HepG2 (cell line): Measurements from ENCODE around the gene AIP. TPM values are rescaled to one million over a fixed set of nuclear protein-coding genes. Genes with fewer than 3 reads are reported as not detected.

ENCODE experiments used
- ETS1 ChIP-seq: sonication (generic); formaldehyde crosslinking; IDR thresholded peaks from 2 replicates; pipeline ENCODE4 v1.4.0; 2020; ENCODE audit warnings: missing genetic modification reagents
- ETV5 ChIP-seq: IDR thresholded peaks from 2 replicates; pipeline ENCODE4 v1.6.1; 2018; ENCODE audit warnings: missing biosample characterization, missing genetic modification reagents, inconsistent platforms, borderline replicate concordance
- FIP1L1 ChIP-seq: fragments of 200-400 bp; formaldehyde crosslinking; IDR thresholded peaks from 2 replicates; pipeline ENCODE4 v1.6.1; 2018; ENCODE audit warnings: low read depth, mild to moderate bottlenecking, low read length, moderate library complexity, borderline replicate concordance; ENCODE audit not compliant: insufficient read depth
- FOXK2 ChIP-seq: fragments of 450-650 bp; IDR thresholded peaks from 2 replicates; pipeline ENCODE4 v1.6.1; 2016
- HBP1 ChIP-seq: IDR thresholded peaks from 2 replicates; pipeline ENCODE4 v1.6.1; 2016; ENCODE audit warnings: low read depth, control low read depth
- HMG20B ChIP-seq: conservative IDR thresholded peaks from 2 replicates; pipeline ENCODE4 v1.6.1; 2016; ENCODE audit warnings: missing genetic modification reagents, missing compliant biosample characterization
- KDM5A ChIP-seq: fragments of 200-600 bp; sonication (generic); IDR thresholded peaks from 2 replicates; pipeline ENCODE4 v1.7.0; 2018; ENCODE audit warnings: antibody characterized with exemption, mild to moderate bottlenecking, low read length, borderline replicate concordance
- KLF11 ChIP-seq: IDR thresholded peaks from 2 replicates; pipeline ENCODE4 v1.6.1; 2016; ENCODE audit warnings: missing compliant biosample characterization
- MIER2 ChIP-seq: IDR thresholded peaks from 2 replicates; pipeline ENCODE4 v1.6.1; 2016; ENCODE audit warnings: missing biosample characterization, missing genetic modification reagents
- MTA3 ChIP-seq: sonication (generic); formaldehyde crosslinking; IDR thresholded peaks from 2 replicates; pipeline ENCODE4 v1.4.0; 2020; ENCODE audit warnings: missing genetic modification reagents
- SOX6 ChIP-seq, 2 experiments: fragments of 450-650 bp in 1 of 2; sonication (generic) in 1 of 2; formaldehyde crosslinking in 1 of 2; IDR thresholded peaks; 2 replicates each; pipeline versions ENCODE4 v1.4.0 to v1.6.1; 2017 to 2020; ENCODE audit warnings: antibody characterized with exemption in 1 of 2, mild to moderate bottlenecking in 1 of 2, missing genetic modification reagents in 1 of 2
- TBL1XR1 ChIP-seq: fragments of 150-350 bp; IDR thresholded peaks from 2 replicates; pipeline ENCODE4 v1.6.1; 2014; ENCODE audit warnings: borderline replicate concordance, low read length; ENCODE audit not compliant: partially characterized antibody
- TFDP2 ChIP-seq: sonication (generic); formaldehyde crosslinking; IDR thresholded peaks from 2 replicates; pipeline ENCODE4 v1.4.0; 2020; ENCODE audit warnings: missing genetic modification reagents
- ZFAT ChIP-seq: sonication (generic); formaldehyde crosslinking; conservative IDR thresholded peaks from 2 replicates; pipeline ENCODE4 v1.8.1; 2023; ENCODE audit warnings: missing genetic modification reagents, inconsistent platforms
- ZFY ChIP-seq: sonication (generic); formaldehyde crosslinking; IDR thresholded peaks from 2 replicates; pipeline ENCODE4 v1.4.0; 2020; ENCODE audit warnings: missing genetic modification reagents
- ZNF33A ChIP-seq: sonication (generic); formaldehyde crosslinking; IDR thresholded peaks from 2 replicates; pipeline ENCODE4 v1.5.1; 2020; ENCODE audit warnings: missing genetic modification reagents, mild to moderate bottlenecking, moderate library complexity, borderline replicate concordance
- ZNF460 ChIP-seq: sonication (generic); formaldehyde crosslinking; IDR thresholded peaks from 2 replicates; pipeline ENCODE4 v1.5.1; 2020; ENCODE audit warnings: missing genetic modification reagents, mild to moderate bottlenecking, borderline replicate concordance
- ZNF614 ChIP-seq: IDR thresholded peaks from 2 replicates; pipeline ENCODE4 v1.6.1; 2018; ENCODE audit warnings: missing biosample characterization, missing genetic modification reagents, inconsistent platforms, borderline replicate concordance
- ZNF616 ChIP-seq: sonication (generic); formaldehyde crosslinking; IDR thresholded peaks from 2 replicates; pipeline ENCODE4 v1.5.0; 2020; ENCODE audit warnings: low read depth, mild to moderate bottlenecking, missing genetic modification reagents
- ZNF724P ChIP-seq: sonication (generic); formaldehyde crosslinking; IDR thresholded peaks from 2 replicates; pipeline ENCODE4 v1.8.0; 2022; ENCODE audit warnings: missing genetic modification reagents, borderline replicate concordance
- ZNF737 ChIP-seq: sonication (generic); formaldehyde crosslinking; IDR thresholded peaks from 2 replicates; pipeline ENCODE4 v1.5.0; 2020; ENCODE audit warnings: missing genetic modification reagents, mild to moderate bottlenecking, borderline replicate concordance
- ZNF790 ChIP-seq: sonication (generic); formaldehyde crosslinking; IDR thresholded peaks from 2 replicates; pipeline ENCODE4 v1.8.0; 2022; ENCODE audit warnings: missing genetic modification reagents, mild to moderate bottlenecking, borderline replicate concordance
- ZNF841 ChIP-seq: sonication (generic); formaldehyde crosslinking; IDR thresholded peaks from 2 replicates; pipeline ENCODE4 v1.8.1; 2023; ENCODE audit warnings: missing genetic modification reagents, borderline replicate concordance
- ZSCAN20 ChIP-seq: sonication (generic); formaldehyde crosslinking; IDR thresholded peaks from 2 replicates; pipeline ENCODE4 v1.4.0; 2020; ENCODE audit warnings: missing genetic modification reagents, mild to moderate bottlenecking, borderline replicate concordance
- polyA plus RNA-seq, 8 experiments: library from polyadenylated mRNA; depleted of rRNA in 3 of 8; stranded (reverse) in 7 of 8; unstranded in 1 of 8; fragments of >200 nt; fragmentation: Illumina TruSeq in 4 of 8; extraction: Trizol in 4 of 8; gene quantifications; 2 replicates each; pipeline versions ENCODE4 v1.2.1 to v1.2.3, GENCODE V29; 2011 to 2016; ENCODE audit warnings: low read depth in 4 of 8, missing spikeins in 1 of 8, mixed read lengths in 1 of 8; ENCODE audit not compliant: insufficient read depth in 1 of 8
- total RNA-seq, 5 experiments: library from RNA; depleted of rRNA; stranded (reverse); fragments of >200 nt; fragmentation: Illumina TruSeq; extraction: Trizol; gene quantifications; 2 replicates each; pipeline ENCODE4 v1.2.3, GENCODE V29; 2016; ENCODE audit warnings: low read depth in 1 of 5
- TF ChIP-seq, protein P1 (sequence below): sonication (generic); formaldehyde crosslinking; conservative IDR thresholded peaks from 2 replicates; pipeline ENCODE4 v1.8.0; 2022; ENCODE audit warnings: low read depth, missing genetic modification reagents

AIP gene
- total and polyA plus RNA-seq, 2 of the 13 experiments (the other 11 are each of a cell fraction or from before 2014, with no cell fraction given) = 51.8 to 110 TPM

DNA sequence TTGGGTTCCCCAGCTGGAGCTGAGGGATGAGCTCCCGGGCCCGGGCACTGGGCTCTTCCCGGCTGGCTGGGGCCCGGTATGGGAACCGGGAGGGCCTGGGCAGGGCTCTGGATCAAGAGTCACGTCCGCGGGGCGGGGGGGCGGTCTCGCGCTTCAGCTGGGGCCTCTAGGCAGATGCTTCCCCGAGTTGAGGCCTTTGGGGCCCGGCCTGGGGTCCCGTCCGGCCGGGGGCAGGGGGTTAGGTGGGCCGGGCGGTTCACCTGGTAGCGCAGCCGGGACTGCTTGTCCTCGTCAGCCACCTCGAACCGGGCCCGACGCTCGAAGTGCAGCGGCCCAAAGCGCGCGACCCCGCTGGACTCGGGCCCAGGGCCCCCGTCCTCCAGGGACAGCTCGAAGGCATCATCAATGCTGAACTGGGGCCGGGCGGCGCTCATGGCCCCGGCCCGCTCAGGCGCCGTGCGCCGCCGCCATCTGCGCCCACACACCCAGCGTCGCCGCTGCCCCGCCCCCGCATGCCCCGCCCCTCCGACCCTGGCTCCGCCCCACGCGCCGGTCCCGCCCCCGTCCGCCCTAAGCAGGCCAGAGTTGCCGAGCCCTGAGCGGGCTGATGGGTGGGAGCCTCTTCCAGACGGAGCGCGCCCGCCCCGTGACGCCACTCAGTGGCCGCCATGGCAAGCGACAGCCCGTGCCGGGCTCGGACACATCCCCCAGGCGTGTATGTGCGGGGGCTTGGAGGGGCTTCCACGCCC, 13.9 kb upstream of the AIP start, which contains the start of gene TMEM134 (continued):
- TF ChIP-seq FIP1L1 (no peak), ZFAT (CRISPR knock-in tag) (no peak), MTA3 (CRISPR knock-in tag) (no peak), ZNF790 (no peak), ETV5 (CRISPR knock-in tag) (peak; percentile 28; the same call in 1 of the 2 replicates), ZNF616 (CRISPR knock-in tag) (peak; percentile 62), ZNF33A (CRISPR knock-in tag) (no peak), KDM5A (peak; percentile 55; the same call in 1 of the 2 replicates), ZNF841 (CRISPR knock-in tag) (no peak), SOX6 (IDR thresholded peaks at IDR 0.05) (no peak), SOX6 (CRISPR knock-in tag; IDR thresholded peaks at IDR 0.05) (no peak), ZNF737 (CRISPR knock-in tag) (no peak), ZFY (CRISPR knock-in tag) (peak; percentile 84), HBP1 (no peak), FOXK2 (no peak), ZSCAN20 (CRISPR knock-in tag) (no peak; the same call in 1 of the 2 replicates), ZNF724P (no peak; the same call in 1 of the 2 replicates), TFDP2 (CRISPR knock-in tag) (peak; percentile 72), ZNF614 (CRISPR knock-in tag) (peak; percentile 62; the same call in 1 of the 2 replicates), KLF11 (CRISPR knock-in tag) (no peak), MIER2 (CRISPR knock-in tag) (no peak), TBL1XR1 (no peak), HMG20B (CRISPR knock-in tag) (no peak), ETS1 (no peak), ZNF460 (CRISPR knock-in tag) (no peak)
- TF ChIP-seq, protein P1, sequence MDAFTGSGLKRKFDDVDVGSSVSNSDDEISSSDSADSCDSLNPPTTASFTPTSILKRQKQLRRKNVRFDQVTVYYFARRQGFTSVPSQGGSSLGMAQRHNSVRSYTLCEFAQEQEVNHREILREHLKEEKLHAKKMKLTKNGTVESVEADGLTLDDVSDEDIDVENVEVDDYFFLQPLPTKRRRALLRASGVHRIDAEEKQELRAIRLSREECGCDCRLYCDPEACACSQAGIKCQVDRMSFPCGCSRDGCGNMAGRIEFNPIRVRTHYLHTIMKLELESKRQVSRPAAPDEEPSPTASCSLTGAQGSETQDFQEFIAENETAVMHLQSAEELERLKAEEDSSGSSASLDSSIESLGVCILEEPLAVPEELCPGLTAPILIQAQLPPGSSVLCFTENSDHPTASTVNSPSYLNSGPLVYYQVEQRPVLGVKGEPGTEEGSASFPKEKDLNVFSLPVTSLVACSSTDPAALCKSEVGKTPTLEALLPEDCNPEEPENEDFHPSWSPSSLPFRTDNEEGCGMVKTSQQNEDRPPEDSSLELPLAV (CRISPR knock-in tag) = no peak
